Neural cell (in vitro differentiated cells): ENCODE data around the gene CTSZ. TPM values are rescaled to one million over a fixed set of nuclear protein-coding genes. Genes with fewer than 3 reads are reported as not detected.

Experiments
- H2AFZ ChIP-seq: fragments of 200-600, 300-800 bp; sonication (generic), shearing (Covaris generic); 2 replicates; pipeline ENCODE4 v1.6.0; 2014; ENCODE audit warnings: low read depth, mild to moderate bottlenecking, antibody characterized with exemption, low read length, moderate library complexity
- H3F3A ChIP-seq: fragments of 200-600 bp; shearing (Covaris generic); 2 replicates; pipeline ENCODE4 v1.6.1; 2016; ENCODE audit warnings: mild to moderate bottlenecking, moderate library complexity, mixed read lengths, antibody characterized with exemption, low read length; ENCODE audit not compliant: insufficient read depth, poor library complexity, severe bottlenecking
- H3K27ac ChIP-seq: fragments of 200-600, 300-800 bp; sonication (generic), shearing (Covaris generic); 2 replicates; pipeline ENCODE4 v1.5.1; 2014; ENCODE audit warnings: mild to moderate bottlenecking, low read length, moderate library complexity
- H3K27me3 ChIP-seq: fragments of 300-800, 200-600 bp; sonication (generic), shearing (Covaris generic); 2 replicates; pipeline ENCODE4 v1.6.0; 2014; ENCODE audit warnings: mild to moderate bottlenecking, low read depth, low read length, moderate library complexity; ENCODE audit not compliant: insufficient read depth
- H3K36me3 ChIP-seq: fragments of 300-800, 200-600 bp; sonication (generic), shearing (Covaris generic); 2 replicates; pipeline ENCODE4 v1.5.1; 2014; ENCODE audit warnings: mild to moderate bottlenecking, antibody characterized with exemption, low read length, moderate library complexity; ENCODE audit not compliant: insufficient read depth
- H3K4me2 ChIP-seq: fragments of 300-800, 200-600 bp; sonication (generic), shearing (Covaris generic); 2 replicates; pipeline ENCODE4 v1.6.0; 2014; ENCODE audit warnings: mild to moderate bottlenecking, low read length
- H3K4me3 ChIP-seq: fragments of 300-800, 200-600 bp; sonication (generic), shearing (Covaris generic); 2 replicates; pipeline ENCODE4 v1.5.1; 2014; ENCODE audit warnings: mild to moderate bottlenecking, low read length, moderate library complexity
- H3K79me2 ChIP-seq: fragments of 200-600 bp; shearing (Covaris generic); replicated peaks from 2 replicates; pipeline ENCODE4 v1.6.0; 2014; ENCODE audit warnings: mild to moderate bottlenecking, low read length, moderate library complexity; ENCODE audit not compliant: insufficient read depth
- H3K9ac ChIP-seq: fragments of 300-800, 200-600 bp; sonication (generic), shearing (Covaris generic); 2 replicates; pipeline ENCODE4 v1.6.1; 2016; ENCODE audit warnings: mild to moderate bottlenecking, low read length, mixed read lengths
- H3K9me2 ChIP-seq: fragments of 200-600 bp; shearing (Covaris generic); 2 replicates; pipeline ENCODE4 v1.6.1; 2016; ENCODE audit warnings: mild to moderate bottlenecking, low read length, mixed read lengths; ENCODE audit not compliant: insufficient read depth
- H3K9me3 ChIP-seq: fragments of 200-600, 300-800 bp; sonication (generic), shearing (Covaris generic); 2 replicates; pipeline ENCODE4 v1.6.1; 2016; ENCODE audit warnings: mild to moderate bottlenecking, mixed run types, low read length, moderate library complexity, mixed read lengths
- H4K20me1 ChIP-seq: fragments of 200-600 bp; shearing (Covaris generic); 2 replicates; pipeline ENCODE4 v1.6.1; 2016; ENCODE audit warnings: mild to moderate bottlenecking, mixed run types; ENCODE audit not compliant: insufficient read depth
- EP300 ChIP-seq: fragments of 450-650 bp; conservative IDR thresholded peaks from 2 replicates; pipeline ENCODE4 v1.6.1; 2014; ENCODE audit warnings: antibody characterized with exemption, mild to moderate bottlenecking, moderate library complexity; ENCODE audit not compliant: poor library complexity, severe bottlenecking
- EZH2 ChIP-seq: fragments of 200-600, 300-800 bp; shearing (Covaris generic), sonication (generic); IDR thresholded peaks from 2 replicates; pipeline ENCODE4 v1.6.1; 2014; ENCODE audit warnings: antibody characterized with exemption, low read length, borderline replicate concordance, mild to moderate bottlenecking; ENCODE audit not compliant: insufficient read depth, poor library complexity, severe bottlenecking
- MXI1 ChIP-seq: fragments of 450-650 bp; conservative IDR thresholded peaks from 2 replicates; pipeline ENCODE4 v1.6.1; 2014; ENCODE audit warnings: antibody characterized with exemption, mild to moderate bottlenecking; ENCODE audit not compliant: poor library complexity, severe bottlenecking
- POLR2AphosphoS5 ChIP-seq: IDR thresholded peaks from 2 replicates; pipeline ENCODE4 v1.6.1; 2012
- RAD21 ChIP-seq: fragments of 450-650 bp; conservative IDR thresholded peaks from 2 replicates; pipeline ENCODE4 v1.6.1; 2014; ENCODE audit warnings: antibody characterized with exemption, mild to moderate bottlenecking, moderate library complexity
- SMC3 ChIP-seq: fragments of 450-650 bp; conservative IDR thresholded peaks from 2 replicates; pipeline ENCODE4 v1.6.1; 2014; ENCODE audit warnings: antibody characterized with exemption, mild to moderate bottlenecking, moderate library complexity; ENCODE audit not compliant: poor library complexity
- TAF1 ChIP-seq: IDR thresholded peaks from 2 replicates; pipeline ENCODE4 v1.6.1; 2012; ENCODE audit warnings: low read depth
- polyA plus RNA-seq: library from polyadenylated mRNA; depleted of rRNA; stranded (reverse); fragments of >200 nt; gene quantifications from 2 replicates; pipeline ENCODE4 v1.2.3, GENCODE V29; 2014
- TF ChIP-seq, protein P1 (sequence below): fragments of 450-650 bp; IDR thresholded peaks from 2 replicates; pipeline ENCODE4 v1.5.1; 2014; ENCODE audit warnings: antibody characterized with exemption, mild to moderate bottlenecking, moderate library complexity; ENCODE audit not compliant: poor library complexity, severe bottlenecking
- TF ChIP-seq, protein P2 (sequence below): IDR thresholded peaks from 2 replicates; pipeline ENCODE4 v1.6.1; 2012; ENCODE audit warnings: borderline replicate concordance

Gene CTSZ
- polyA plus RNA-seq, 1 donor from 2014 or later, result 0.31 TPM

DNA sequence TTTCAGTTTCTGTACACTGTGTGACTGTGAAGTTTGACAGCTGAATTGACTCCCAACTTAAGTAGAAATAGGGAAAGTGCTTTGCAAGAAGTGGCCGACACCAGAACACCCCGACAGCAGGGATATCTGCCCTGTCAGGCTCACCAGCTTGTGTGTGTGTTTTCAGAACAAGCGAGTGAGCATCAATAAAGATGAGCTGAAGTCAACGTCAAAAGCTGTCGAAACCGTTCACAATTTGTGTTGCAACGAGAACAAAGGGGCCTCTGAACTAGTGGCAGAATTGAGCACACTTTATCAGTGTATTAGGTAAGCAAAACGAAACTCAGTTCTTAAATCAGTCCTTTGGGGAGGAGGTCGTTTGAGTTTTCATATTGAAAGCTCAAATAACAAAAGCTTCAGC is 15.3 kb downstream of the CTSZ start:
- Histone ChIP-seq H3K4me3 (no peak overlapping the region), H3K9ac (no peak overlapping the region), H3K36me3 (peaks cover 17% of the 10 kb centered on the region), H3K27ac (no peak overlapping the region), H3F3A (no peaks in the 10 kb centered on the region), H3K4me2 (no peak overlapping the region), H2AFZ (no peak overlapping the region), H3K9me2 (no peaks in the 10 kb centered on the region), H3K79me2 (no peaks in the 10 kb centered on the region), H3K9me3 (no peaks in the 10 kb centered on the region), H4K20me1 (no peaks in the 10 kb centered on the region), H3K27me3 (no peaks in the 10 kb centered on the region)
- TF ChIP-seq SMC3 (no peak), POLR2AphosphoS5 (no peak), EZH2 (no peak), EP300 (no peak), TAF1 (no peak), MXI1 (no peak), RAD21 (no peak)
- TF ChIP-seq, protein P1, sequence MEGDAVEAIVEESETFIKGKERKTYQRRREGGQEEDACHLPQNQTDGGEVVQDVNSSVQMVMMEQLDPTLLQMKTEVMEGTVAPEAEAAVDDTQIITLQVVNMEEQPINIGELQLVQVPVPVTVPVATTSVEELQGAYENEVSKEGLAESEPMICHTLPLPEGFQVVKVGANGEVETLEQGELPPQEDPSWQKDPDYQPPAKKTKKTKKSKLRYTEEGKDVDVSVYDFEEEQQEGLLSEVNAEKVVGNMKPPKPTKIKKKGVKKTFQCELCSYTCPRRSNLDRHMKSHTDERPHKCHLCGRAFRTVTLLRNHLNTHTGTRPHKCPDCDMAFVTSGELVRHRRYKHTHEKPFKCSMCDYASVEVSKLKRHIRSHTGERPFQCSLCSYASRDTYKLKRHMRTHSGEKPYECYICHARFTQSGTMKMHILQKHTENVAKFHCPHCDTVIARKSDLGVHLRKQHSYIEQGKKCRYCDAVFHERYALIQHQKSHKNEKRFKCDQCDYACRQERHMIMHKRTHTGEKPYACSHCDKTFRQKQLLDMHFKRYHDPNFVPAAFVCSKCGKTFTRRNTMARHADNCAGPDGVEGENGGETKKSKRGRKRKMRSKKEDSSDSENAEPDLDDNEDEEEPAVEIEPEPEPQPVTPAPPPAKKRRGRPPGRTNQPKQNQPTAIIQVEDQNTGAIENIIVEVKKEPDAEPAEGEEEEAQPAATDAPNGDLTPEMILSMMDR, result no peak
- TF ChIP-seq, protein P2, sequence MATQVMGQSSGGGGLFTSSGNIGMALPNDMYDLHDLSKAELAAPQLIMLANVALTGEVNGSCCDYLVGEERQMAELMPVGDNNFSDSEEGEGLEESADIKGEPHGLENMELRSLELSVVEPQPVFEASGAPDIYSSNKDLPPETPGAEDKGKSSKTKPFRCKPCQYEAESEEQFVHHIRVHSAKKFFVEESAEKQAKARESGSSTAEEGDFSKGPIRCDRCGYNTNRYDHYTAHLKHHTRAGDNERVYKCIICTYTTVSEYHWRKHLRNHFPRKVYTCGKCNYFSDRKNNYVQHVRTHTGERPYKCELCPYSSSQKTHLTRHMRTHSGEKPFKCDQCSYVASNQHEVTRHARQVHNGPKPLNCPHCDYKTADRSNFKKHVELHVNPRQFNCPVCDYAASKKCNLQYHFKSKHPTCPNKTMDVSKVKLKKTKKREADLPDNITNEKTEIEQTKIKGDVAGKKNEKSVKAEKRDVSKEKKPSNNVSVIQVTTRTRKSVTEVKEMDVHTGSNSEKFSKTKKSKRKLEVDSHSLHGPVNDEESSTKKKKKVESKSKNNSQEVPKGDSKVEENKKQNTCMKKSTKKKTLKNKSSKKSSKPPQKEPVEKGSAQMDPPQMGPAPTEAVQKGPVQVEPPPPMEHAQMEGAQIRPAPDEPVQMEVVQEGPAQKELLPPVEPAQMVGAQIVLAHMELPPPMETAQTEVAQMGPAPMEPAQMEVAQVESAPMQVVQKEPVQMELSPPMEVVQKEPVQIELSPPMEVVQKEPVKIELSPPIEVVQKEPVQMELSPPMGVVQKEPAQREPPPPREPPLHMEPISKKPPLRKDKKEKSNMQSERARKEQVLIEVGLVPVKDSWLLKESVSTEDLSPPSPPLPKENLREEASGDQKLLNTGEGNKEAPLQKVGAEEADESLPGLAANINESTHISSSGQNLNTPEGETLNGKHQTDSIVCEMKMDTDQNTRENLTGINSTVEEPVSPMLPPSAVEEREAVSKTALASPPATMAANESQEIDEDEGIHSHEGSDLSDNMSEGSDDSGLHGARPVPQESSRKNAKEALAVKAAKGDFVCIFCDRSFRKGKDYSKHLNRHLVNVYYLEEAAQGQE, result no peak

DNA sequence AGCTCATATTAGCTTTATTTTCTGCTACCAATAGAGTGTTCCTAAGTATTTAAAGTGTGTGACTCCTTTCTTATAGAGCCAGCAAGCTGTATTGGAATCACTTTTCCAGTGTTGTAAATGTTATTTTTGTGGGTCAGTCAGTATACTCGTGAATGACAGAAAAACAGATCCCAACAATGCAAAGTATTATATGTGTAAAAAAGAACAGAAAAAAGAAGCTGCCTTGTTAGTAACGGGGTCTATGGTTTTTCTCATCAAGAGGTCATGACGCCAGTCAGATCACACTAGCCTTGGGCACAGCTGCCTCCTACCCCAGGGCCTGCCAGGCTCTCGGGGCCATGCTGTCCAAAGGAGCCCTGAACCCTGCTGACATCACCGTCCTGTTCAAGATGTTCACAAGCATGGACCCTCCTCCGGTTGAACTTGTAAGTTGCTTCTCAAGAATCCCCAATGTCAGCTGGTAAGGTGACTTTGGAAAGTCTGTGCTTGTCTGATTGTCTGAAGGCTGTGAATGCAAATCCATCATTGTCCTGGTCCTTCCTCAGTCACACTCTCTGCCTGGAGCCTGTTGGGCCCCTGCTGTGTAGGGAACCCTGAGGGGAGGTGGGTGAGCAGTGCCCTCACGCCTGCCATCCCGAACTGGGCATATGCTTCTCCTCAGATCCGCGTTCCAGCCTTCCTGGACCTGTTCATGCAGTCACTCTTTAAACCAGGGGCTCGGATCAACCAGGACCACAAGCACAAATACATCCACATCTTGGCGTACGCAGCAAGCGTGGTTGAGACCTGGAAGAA is 16.2 kb downstream of the CTSZ start:
- H3K79me2 ChIP-seq, result no peaks in the 10 kb centered on the region
- H3K9me2 ChIP-seq, result no peaks in the 10 kb centered on the region
- H4K20me1 ChIP-seq, result no peaks in the 10 kb centered on the region
- H3K36me3 ChIP-seq, result peaks cover 17% of the 10 kb centered on the region
- no peak overlapping the region for H2AFZ ChIP-seq
- H3F3A ChIP-seq, result no peaks in the 10 kb centered on the region
- no peak for TF ChIP-seq POLR2AphosphoS5
- no peak for TF ChIP-seq TAF1
- no peak for TF ChIP-seq EP300
- no peak for TF ChIP-seq EZH2
- TF ChIP-seq, protein P1, result no peak
- TF ChIP-seq, protein P2, result no peak
- TF ChIP-seq SMC3, result no peak
- no peak for TF ChIP-seq MXI1
- TF ChIP-seq RAD21, result no peak
- no peak overlapping the region for H3K4me3 ChIP-seq
- H3K9me3 ChIP-seq, result no peaks in the 10 kb centered on the region
- no peak overlapping the region for H3K9ac ChIP-seq
- no peak overlapping the region for H3K4me2 ChIP-seq
- H3K27me3 ChIP-seq, result no peaks in the 10 kb centered on the region
- H3K27ac ChIP-seq, result no peak overlapping the region
